ENCODE measurements around the gene GNAO1. TPM values are rescaled to one million over a fixed set of nuclear protein-coding genes. Genes with fewer than 3 reads are reported as not detected.

The GNAO1 gene
- total and polyA plus RNA-seq, 9 of the 15 experiments (the other 6 are each of a cell fraction or from before 2014, with no cell fraction given), result 0.07 to 0.42 (median 0.08) TPM; not detected in 5

GRCh38 chr16:56300891-56301850 is 109.9 kb downstream of the GNAO1 start:
- intact Hi-C loops (cut with micrococcal nuclease), result no loop called here
- 12% methylated on average over 14 of the region's 14 CpGs for WGBS (ENCODE audit: insufficient coverage, low coverage, missing lambda C conversion rate)
- no peak for TF ChIP-seq TGIF2 (CRISPR knock-in tag; IDR thresholded peaks at IDR 0.05)
- no peak for TF ChIP-seq ZBTB1 (CRISPR knock-in tag; IDR thresholded peaks at IDR 0.05; ENCODE audit: borderline replicate concordance, low read depth)
- no peak for TF ChIP-seq HNRNPUL1 (IDR thresholded peaks at IDR 0.05; ENCODE audit: low read length)
- no peak for TF ChIP-seq ZNF324 (CRISPR knock-in tag; IDR thresholded peaks at IDR 0.05)
- TF ChIP-seq RBM34 (IDR thresholded peaks at IDR 0.05; ENCODE audit: borderline replicate concordance, insufficient read depth, low read length), result no peak
- no peak for TF ChIP-seq CEBPG (CRISPR knock-in tag; IDR thresholded peaks at IDR 0.05)
- no peak for TF ChIP-seq CEBPG (tag; conservative IDR thresholded peaks at IDR 0.05 in 1 of 2, IDR thresholded peaks at IDR 0.05 in 1 of 2)
- no peak for TF ChIP-seq ID3 (CRISPR knock-in tag; IDR thresholded peaks at IDR 0.05)
- no peak for TF ChIP-seq ID3 (tag; IDR thresholded peaks at IDR 0.05)
- TF ChIP-seq ZNF347 (CRISPR knock-in tag; IDR thresholded peaks at IDR 0.05; ENCODE audit: low read depth), result no peak
- TF ChIP-seq SLC30A9 (CRISPR knock-in tag; IDR thresholded peaks at IDR 0.05), result no peak

More at GRCh38 chr16:56300891-56301850, 109.9 kb downstream of the GNAO1 start:
- ATAC-seq, result no peak
- Histone ChIP-seq H3K4me2 (ENCODE audit: insufficient read depth, low read length) (no peak overlapping the region), H3K36me3 (ENCODE audit: control insufficient read depth, insufficient read depth, low read length) (no peaks in the 10 kb centered on the region), H3K9me1 (ENCODE audit: control insufficient read depth, insufficient read depth, low read length) (no peaks in the 10 kb centered on the region), H2AFZ (ENCODE audit: low read depth, low read length) (no peak overlapping the region), H3K79me2 (ENCODE audit: control insufficient read depth, insufficient read depth, low read length) (no peaks in the 10 kb centered on the region), H3K27ac (ENCODE audit: extremely low read depth, low read depth, low read length) (no peak overlapping the region), H4K20me1 (replicated peaks; ENCODE audit: control insufficient read depth, insufficient read depth, low read length) (peaks cover 7% of the 10 kb centered on the region), H3K9me3 (replicated peaks; ENCODE audit: control insufficient read depth, insufficient read depth, low read depth, low read length) (no peaks in the 10 kb centered on the region), H3K27me3 (ENCODE audit: control insufficient read depth in 2 of 2, insufficient read depth in 2 of 2, low read length in 2 of 2) (peaks cover 31 to 67% of the 10 kb centered on the region in 2 experiments; a peak in 4 of 5 replicates), H3K9ac (ENCODE audit: insufficient read depth in 1 of 2, low read depth in 2 of 2, low read length in 2 of 2) (no peak overlapping the region), H3K4me3 (no peak overlapping the region), H3K4me1 (replicated peaks in 1 of 2; ENCODE audit: control insufficient read depth in 2 of 2, insufficient read depth in 2 of 2, low read length in 2 of 2) (no peaks in the 10 kb centered on the region)
- ChIA-PET CTCF (ENCODE audit: low intra/inter-chr PET ratio) (no interaction called here), POLR2A (interaction anchor here (0.7 to 1.5 kb wide), 2 partner anchors 21 to 31 kb away, joined by 3 read pairs; no protein-coding TSS in a partner anchor)
- no peak for DNase-seq (ENCODE audit: extremely low read depth in 1 of 4, low spot score in 3 of 4)
- BruUV-seq (replicated peaks), result no TSS peak
- in situ Hi-C loops (cut with MboI), result no loop called here
- FAIRE-seq, result no peak
